HCT116 (cell line): ENCODE data around the gene ACAD9.

ENCODE experiments used
- ATF3 ChIP-seq: IDR thresholded peaks from 2 replicates; pipeline ENCODE4 v1.6.1; 2012
- CEBPB ChIP-seq: IDR thresholded peaks from 2 replicates; pipeline ENCODE4 v1.6.1; 2012; ENCODE audit warnings: low read depth
- CTCF ChIP-seq, 3 experiments: fragments of 200-600 bp in 1 of 3; sonication (generic) in 1 of 3; IDR thresholded peaks in 2 of 3; conservative IDR thresholded peaks in 1 of 3; 2 replicates each; pipeline ENCODE4 v1.5.1; 2012 to 2017; ENCODE audit warnings: low read depth in 2 of 3, low read length in 2 of 3, antibody characterized with exemption in 1 of 3, borderline replicate concordance in 1 of 3, control low read depth in 1 of 3, mild to moderate bottlenecking in 1 of 3, mixed read lengths in 1 of 3, mixed run types in 1 of 3, moderate library complexity in 1 of 3; ENCODE audit not compliant: insufficient read depth in 1 of 3
- EGR1 ChIP-seq: IDR thresholded peaks from 2 replicates; pipeline ENCODE4 v1.6.1; 2012; ENCODE audit warnings: low read depth
- EZH2 ChIP-seq: fragments of 200-600 bp; sonication (generic); IDR thresholded peaks from 2 replicates; pipeline ENCODE4 v1.6.1; 2017; ENCODE audit warnings: antibody characterized with exemption, mixed run types
- EZH2phosphoT487 ChIP-seq: fragments of 200-600 bp; IDR thresholded peaks from 2 replicates; pipeline ENCODE4 v1.6.1; 2018; ENCODE audit warnings: antibody characterized with exemption, borderline replicate concordance
- MAX ChIP-seq: IDR thresholded peaks from 2 replicates; pipeline ENCODE4 v1.6.1; 2012
- POLR2A ChIP-seq: IDR thresholded peaks from 2 replicates; pipeline ENCODE4 v1.7.0; 2011; ENCODE audit warnings: borderline replicate concordance; ENCODE audit not compliant: insufficient read depth, insufficient read length; ENCODE audit errors: extremely low read depth
- POLR2AphosphoS5 ChIP-seq: IDR thresholded peaks from 2 replicates; pipeline ENCODE4 v1.6.1; 2011; ENCODE audit warnings: mild to moderate bottlenecking, low read depth, low read length, moderate library complexity
- RAD21 ChIP-seq: IDR thresholded peaks from 2 replicates; pipeline ENCODE4 v1.6.1; 2012; ENCODE audit warnings: low read depth, mild to moderate bottlenecking
- SIN3A ChIP-seq: IDR thresholded peaks from 2 replicates; pipeline ENCODE4 v1.6.1; 2012; ENCODE audit warnings: low read depth
- ZFX ChIP-seq: fragments of 450-650 bp; IDR thresholded peaks from 2 replicates; pipeline ENCODE4 v1.6.1; 2017
- ZNF274 ChIP-seq: fragments of 200-500 bp; sonication (Bioruptor generic); IDR thresholded peaks from 2 replicates; pipeline ENCODE4 v1.6.1; 2014; ENCODE audit warnings: mild to moderate bottlenecking, low read depth, low read length, inconsistent platforms

- TF ChIP-seq CTCF (IDR thresholded peaks at IDR 0.05 in 2 of 3, conservative IDR thresholded peaks at IDR 0.05 in 1 of 3; ENCODE audit: borderline replicate concordance in 1 of 3, insufficient read depth in 1 of 3, low read depth in 2 of 3, low read length in 2 of 3) = no peak
- no peak for TF ChIP-seq POLR2A
- no peak for TF ChIP-seq RAD21
- TF ChIP-seq CEBPB = no peak
- TF ChIP-seq MAX = no peak
- TF ChIP-seq SIN3A = no peak
- no peak for TF ChIP-seq POLR2AphosphoS5
- no peak for TF ChIP-seq EZH2
- TF ChIP-seq EZH2phosphoT487 = no peak
- no peak for TF ChIP-seq ATF3
- no peak for TF ChIP-seq ZFX
- TF ChIP-seq ZNF274 = no peak
- no peak for TF ChIP-seq EGR1
Measured at GRCh38 chr3:128933213-128933921, 53.9 kb downstream of the ACAD9 start.
